ENCODE data around the gene PARD6B. TPM values are rescaled to one million over a fixed set of nuclear protein-coding genes. Genes with fewer than 3 reads are reported as not detected.
"Not testable (repeated sequence)": the region's sequence is repeated elsewhere in the genome, so short reads cannot be mapped to it uniquely, and the experiment has no call there.

Gene PARD6B
- total RNA-seq, 1 donor from 2014 or later = 4.0 TPM

DNA sequence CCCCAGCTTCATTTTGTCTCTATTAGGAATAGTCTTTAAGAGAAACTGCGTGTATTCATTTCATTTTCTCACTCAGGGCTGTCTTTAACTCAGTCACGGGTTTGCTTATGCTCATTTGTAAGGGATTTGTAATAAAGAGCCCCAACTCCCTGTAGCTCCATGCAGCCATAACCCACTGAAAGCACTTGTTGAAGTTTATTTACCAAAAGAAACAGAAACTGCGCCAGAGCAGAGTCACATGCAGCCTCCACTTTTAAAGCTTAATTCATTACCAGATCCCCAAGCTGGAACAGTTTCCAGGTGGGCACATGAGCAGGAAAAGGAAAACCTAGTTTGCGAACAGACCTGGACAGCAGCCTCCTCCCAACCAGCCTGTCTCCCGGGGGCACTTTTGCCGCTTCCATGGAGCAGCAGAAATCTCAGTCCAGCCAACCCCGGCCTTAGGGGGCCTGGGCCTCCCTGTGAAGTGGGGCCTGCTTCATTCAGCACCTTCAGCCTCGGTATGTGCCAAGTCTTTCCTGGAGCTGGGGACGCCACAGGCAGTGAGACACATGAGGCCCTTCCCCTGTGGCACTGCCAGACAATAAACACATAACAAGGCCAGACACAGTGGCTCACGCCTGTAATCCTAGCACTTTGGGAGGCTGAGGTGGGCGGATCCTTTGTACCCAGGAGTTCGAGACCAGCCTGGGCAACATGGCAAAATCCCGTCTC, 68.0 kb downstream of the PARD6B start:
- no peak for DNase-seq
- Mint-ChIP-seq H3K36me3 (ENCODE audit: unreplicated experiment) (no peaks in the 10 kb centered on the region), H3K9me3 (ENCODE audit: unreplicated experiment) (peaks cover 5% of the 10 kb centered on the region), H3K27me3 (ENCODE audit: unreplicated experiment) (peaks cover 2% of the 10 kb centered on the region), H3K4me3 (ENCODE audit: unreplicated experiment) (no peak overlapping the region), H3K27ac (ENCODE audit: unreplicated experiment) (no peak overlapping the region), H3K4me1 (ENCODE audit: low read depth, unreplicated experiment) (no peaks in the 10 kb centered on the region)
- TF ChIP-seq, protein P1, sequence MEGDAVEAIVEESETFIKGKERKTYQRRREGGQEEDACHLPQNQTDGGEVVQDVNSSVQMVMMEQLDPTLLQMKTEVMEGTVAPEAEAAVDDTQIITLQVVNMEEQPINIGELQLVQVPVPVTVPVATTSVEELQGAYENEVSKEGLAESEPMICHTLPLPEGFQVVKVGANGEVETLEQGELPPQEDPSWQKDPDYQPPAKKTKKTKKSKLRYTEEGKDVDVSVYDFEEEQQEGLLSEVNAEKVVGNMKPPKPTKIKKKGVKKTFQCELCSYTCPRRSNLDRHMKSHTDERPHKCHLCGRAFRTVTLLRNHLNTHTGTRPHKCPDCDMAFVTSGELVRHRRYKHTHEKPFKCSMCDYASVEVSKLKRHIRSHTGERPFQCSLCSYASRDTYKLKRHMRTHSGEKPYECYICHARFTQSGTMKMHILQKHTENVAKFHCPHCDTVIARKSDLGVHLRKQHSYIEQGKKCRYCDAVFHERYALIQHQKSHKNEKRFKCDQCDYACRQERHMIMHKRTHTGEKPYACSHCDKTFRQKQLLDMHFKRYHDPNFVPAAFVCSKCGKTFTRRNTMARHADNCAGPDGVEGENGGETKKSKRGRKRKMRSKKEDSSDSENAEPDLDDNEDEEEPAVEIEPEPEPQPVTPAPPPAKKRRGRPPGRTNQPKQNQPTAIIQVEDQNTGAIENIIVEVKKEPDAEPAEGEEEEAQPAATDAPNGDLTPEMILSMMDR (IDR thresholded peaks at IDR 0.05; ENCODE audit: partially characterized antibody, unreplicated experiment) = no peak

- H3K27ac Mint-ChIP-seq (ENCODE audit: unreplicated experiment) = no peak overlapping the region
- no peak overlapping the region for H3K4me3 Mint-ChIP-seq (ENCODE audit: unreplicated experiment)
- H3K4me1 Mint-ChIP-seq (ENCODE audit: low read depth, unreplicated experiment) = no peaks in the 10 kb centered on the region
Measured at GRCh38 chr20:50799890-50800550, 68.6 kb downstream of the PARD6B start.

DNA sequence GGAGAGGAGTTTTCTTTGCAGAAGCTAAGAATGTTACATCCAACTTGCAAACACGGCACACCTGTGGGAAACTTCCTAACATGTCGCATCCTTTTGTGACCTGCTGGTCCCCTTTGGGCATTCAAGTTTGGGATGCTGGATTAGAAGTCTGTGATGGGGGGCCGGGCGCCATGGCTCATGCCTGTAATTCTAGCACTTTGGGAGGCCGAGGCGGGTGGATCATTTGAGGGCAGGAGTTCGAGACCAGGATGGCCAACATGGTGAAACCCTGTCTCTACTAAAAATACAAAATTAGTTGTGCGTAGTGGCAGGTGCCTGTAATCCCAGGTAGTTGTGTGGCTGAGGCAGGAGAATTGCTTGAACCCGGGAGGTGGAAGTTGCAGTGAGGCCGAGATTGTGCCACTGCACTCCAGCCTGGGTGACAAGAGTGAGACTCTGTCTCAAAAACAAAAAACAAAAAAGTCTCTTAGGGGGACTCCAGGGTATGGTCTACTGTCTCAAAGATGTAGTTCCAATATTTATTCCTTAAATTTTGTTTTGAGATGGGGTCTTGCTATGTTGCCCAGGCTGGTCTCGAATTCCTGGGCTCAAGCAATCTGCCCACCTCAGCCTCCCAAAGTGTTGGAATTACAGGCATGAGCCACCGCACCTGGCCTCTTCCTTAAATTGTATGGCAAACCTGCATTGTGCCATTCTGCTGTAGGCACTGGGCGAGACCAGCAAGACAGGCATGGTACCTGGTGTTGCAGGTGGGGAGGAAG, 69.8 kb downstream of the PARD6B start:
- DNase-seq; H3K27me3 Mint-ChIP-seq (ENCODE audit: unreplicated experiment); H3K36me3 Mint-ChIP-seq (ENCODE audit: unreplicated experiment); H3K27ac Mint-ChIP-seq (ENCODE audit: unreplicated experiment); H3K4me1 Mint-ChIP-seq (ENCODE audit: low read depth, unreplicated experiment); H3K4me3 Mint-ChIP-seq (ENCODE audit: unreplicated experiment); H3K9me3 Mint-ChIP-seq (ENCODE audit: unreplicated experiment): not testable (repeated sequence)

More at GRCh38 chr20:50799890-50800550, 68.6 kb downstream of the PARD6B start:
- peaks cover 2% of the 10 kb centered on the region for H3K27me3 Mint-ChIP-seq (ENCODE audit: unreplicated experiment)
- TF ChIP-seq, protein P1 (IDR thresholded peaks at IDR 0.05; ENCODE audit: partially characterized antibody, unreplicated experiment) = no peak
- no peak for DNase-seq
- H3K9me3 Mint-ChIP-seq (ENCODE audit: unreplicated experiment) = peaks cover 5% of the 10 kb centered on the region
- no peaks in the 10 kb centered on the region for H3K36me3 Mint-ChIP-seq (ENCODE audit: unreplicated experiment)

DNA sequence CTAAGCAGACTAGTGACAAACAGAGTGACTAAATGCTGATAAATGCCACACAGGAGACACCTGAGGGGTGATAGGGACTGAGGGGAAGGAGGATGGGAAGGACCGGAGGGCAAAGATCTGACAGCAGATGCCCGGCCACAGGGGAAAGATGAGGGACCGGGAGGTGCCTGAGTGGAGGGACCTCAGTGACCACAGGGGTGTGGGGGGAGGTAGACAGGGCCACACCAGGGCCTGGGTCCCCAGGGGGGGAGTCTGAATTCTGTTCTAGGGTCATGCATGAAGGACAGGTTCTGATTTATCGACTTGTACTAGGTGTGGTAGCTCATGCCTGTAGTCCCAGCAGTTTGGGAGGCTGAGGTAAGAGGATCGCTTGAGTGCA, 70.4 kb downstream of the PARD6B start:
- DNase-seq = no peak
- peaks cover 3% of the 10 kb centered on the region for H3K9me3 Mint-ChIP-seq (ENCODE audit: unreplicated experiment)

GRCh38 chr20:50802289-50802688, 70.9 kb downstream of the PARD6B start:
- peaks cover 2% of the 10 kb centered on the region for H3K27me3 Mint-ChIP-seq (ENCODE audit: unreplicated experiment)
- no peak overlapping the region for H3K27ac Mint-ChIP-seq (ENCODE audit: unreplicated experiment)
- no peak overlapping the region for H3K4me3 Mint-ChIP-seq (ENCODE audit: unreplicated experiment)
- H3K4me1 Mint-ChIP-seq (ENCODE audit: low read depth, unreplicated experiment) = no peaks in the 10 kb centered on the region
- TF ChIP-seq, protein P1 (IDR thresholded peaks at IDR 0.05; ENCODE audit: partially characterized antibody, unreplicated experiment) = no peak
- H3K9me3 Mint-ChIP-seq (ENCODE audit: unreplicated experiment) = peaks cover 3% of the 10 kb centered on the region
- DNase-seq = no peak
- no peaks in the 10 kb centered on the region for H3K36me3 Mint-ChIP-seq (ENCODE audit: unreplicated experiment)

More for the DNA sequence above, 70.4 kb downstream of the PARD6B start:
- H3K4me3 Mint-ChIP-seq (ENCODE audit: unreplicated experiment) = no peak overlapping the region
- no peaks in the 10 kb centered on the region for H3K4me1 Mint-ChIP-seq (ENCODE audit: low read depth, unreplicated experiment)
- no peaks in the 10 kb centered on the region for H3K36me3 Mint-ChIP-seq (ENCODE audit: unreplicated experiment)
- H3K27me3 Mint-ChIP-seq (ENCODE audit: unreplicated experiment) = peaks cover 2% of the 10 kb centered on the region
- H3K27ac Mint-ChIP-seq (ENCODE audit: unreplicated experiment) = no peak overlapping the region
- TF ChIP-seq, protein P1 (IDR thresholded peaks at IDR 0.05; ENCODE audit: partially characterized antibody, unreplicated experiment) = no peak
